Suprapubic skin (tissue), 4 donors: ENCODE data around the gene IL17RB.

ENCODE experiments used
- EP300 ChIP-seq: sonication (generic); formaldehyde crosslinking; IDR thresholded peaks from one replicate; pipeline ENCODE4 v1.6.1; 2017; ENCODE audit warnings: antibody characterized with exemption
- POLR2A ChIP-seq, 2 donors: fragments of 450-650 bp; IDR thresholded peaks; one replicate each; pipeline ENCODE4 v1.6.1; 2017; ENCODE audit warnings: antibody characterized with exemption in 2 of 2, mild to moderate bottlenecking in 2 of 2, moderate library complexity in 2 of 2
- POLR2AphosphoS5 ChIP-seq, 3 donors: sonication (generic); formaldehyde crosslinking; IDR thresholded peaks; one replicate each; pipeline ENCODE4 v1.6.1; 2017; ENCODE audit warnings: antibody characterized with exemption in 3 of 3
- TF ChIP-seq, protein P1 (sequence below), 2 donors: fragments of 200-600 bp in 1 of 2; fragments of 450-650 bp in 1 of 2; sonication (generic) in 1 of 2; IDR thresholded peaks; one replicate each; pipeline ENCODE4 v1.5.1; 2016 to 2019; ENCODE audit warnings: antibody characterized with exemption in 2 of 2, mild to moderate bottlenecking in 1 of 2, moderate library complexity in 1 of 2

DNA sequence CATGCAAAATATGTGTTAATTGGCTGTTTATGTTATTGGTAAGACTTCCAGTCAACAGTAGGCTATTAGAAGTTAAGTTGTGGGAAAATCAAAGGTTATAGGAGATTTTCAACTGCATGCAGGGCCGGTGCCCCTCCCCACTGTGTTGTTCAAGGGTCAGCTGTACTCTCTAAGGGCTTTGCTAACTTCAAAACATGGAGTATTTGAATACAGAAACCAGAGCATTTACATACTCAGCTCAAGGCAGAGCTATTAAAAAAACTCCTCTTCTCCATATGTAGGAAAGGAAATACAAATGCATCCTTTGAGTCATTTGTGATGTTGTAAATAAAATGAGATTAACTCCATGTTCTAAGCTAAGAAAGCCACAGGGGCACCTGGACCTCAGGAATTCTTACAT, 16.8 kb downstream of the IL17RB start:
- TF ChIP-seq, protein P1, sequence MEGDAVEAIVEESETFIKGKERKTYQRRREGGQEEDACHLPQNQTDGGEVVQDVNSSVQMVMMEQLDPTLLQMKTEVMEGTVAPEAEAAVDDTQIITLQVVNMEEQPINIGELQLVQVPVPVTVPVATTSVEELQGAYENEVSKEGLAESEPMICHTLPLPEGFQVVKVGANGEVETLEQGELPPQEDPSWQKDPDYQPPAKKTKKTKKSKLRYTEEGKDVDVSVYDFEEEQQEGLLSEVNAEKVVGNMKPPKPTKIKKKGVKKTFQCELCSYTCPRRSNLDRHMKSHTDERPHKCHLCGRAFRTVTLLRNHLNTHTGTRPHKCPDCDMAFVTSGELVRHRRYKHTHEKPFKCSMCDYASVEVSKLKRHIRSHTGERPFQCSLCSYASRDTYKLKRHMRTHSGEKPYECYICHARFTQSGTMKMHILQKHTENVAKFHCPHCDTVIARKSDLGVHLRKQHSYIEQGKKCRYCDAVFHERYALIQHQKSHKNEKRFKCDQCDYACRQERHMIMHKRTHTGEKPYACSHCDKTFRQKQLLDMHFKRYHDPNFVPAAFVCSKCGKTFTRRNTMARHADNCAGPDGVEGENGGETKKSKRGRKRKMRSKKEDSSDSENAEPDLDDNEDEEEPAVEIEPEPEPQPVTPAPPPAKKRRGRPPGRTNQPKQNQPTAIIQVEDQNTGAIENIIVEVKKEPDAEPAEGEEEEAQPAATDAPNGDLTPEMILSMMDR (IDR thresholded peaks at IDR 0.05) = no peak
- TF ChIP-seq POLR2A (IDR thresholded peaks at IDR 0.05) (no peak), POLR2AphosphoS5 (IDR thresholded peaks at IDR 0.05) (no peak), EP300 (no peak)
